Brain microvascular endothelial cell (primary cell): Measurements from ENCODE around the gene MAML3.
A peak's percentile ranks its signal among the peaks of the same experiment; 100 is the strongest.

Experiments used
- DNase-seq: peaks from one replicate; pipeline ENCODE4 v3.0.0-alpha.2; 2020
- H3K27ac ChIP-seq: fragments of 250-450 bp; sonication (Bioruptor Pico); 2 replicates; pipeline ENCODE4 v1.5.1; 2020; ENCODE audit warnings: mild to moderate bottlenecking, moderate library complexity
- H3K27me3 ChIP-seq: fragments of 250-450 bp; sonication (Bioruptor Pico); replicated peaks from 2 replicates; pipeline ENCODE4 v1.5.1; 2020; ENCODE audit warnings: mild to moderate bottlenecking
- H3K36me3 ChIP-seq: fragments of 250-450 bp; sonication (Bioruptor Pico); replicated peaks from 2 replicates; pipeline ENCODE4 v1.5.1; 2020; ENCODE audit warnings: mild to moderate bottlenecking
- H3K4me3 ChIP-seq: 2 replicates; pipeline ENCODE4 v1.5.1; 2011; ENCODE audit warnings: low read depth, mild to moderate bottlenecking, control low read depth, low read length, moderate library complexity
- CTCF ChIP-seq: IDR thresholded peaks from 2 replicates; pipeline ENCODE4 v1.5.1; 2011; ENCODE audit warnings: low read depth, mild to moderate bottlenecking, moderate library complexity, low read length, control low read depth, inconsistent platforms; ENCODE audit errors: missing control alignments
- in situ Hi-C: cut with HindIII; loops from 2 replicates; pipeline ENCODE4 v1.10.0; 2017; ENCODE audit warnings: low sequenced_read_pairs, low pct_ligation_motif_present

The MAML3 gene

GRCh38 chr4:140103676-140104075 lies 50.3 kb downstream of the MAML3 start:
- in situ Hi-C loops: no loop called here
- DNase-seq: peak; percentile 60
- no peak for TF ChIP-seq CTCF
- Histone ChIP-seq H3K36me3 (no peaks in the 10 kb centered on the region), H3K4me3 (no peak overlapping the region), H3K27ac (peak overlapping the region; percentile 64), H3K27me3 (no peaks in the 10 kb centered on the region)

GRCh38 chr4:140102421-140102820 lies 51.6 kb downstream of the MAML3 start:
- no peak for TF ChIP-seq CTCF
- in situ Hi-C loops: no loop called here
- Histone ChIP-seq H3K36me3 (no peaks in the 10 kb centered on the region), H3K4me3 (no peak overlapping the region), H3K27ac (no peak overlapping the region), H3K27me3 (no peaks in the 10 kb centered on the region)
- no peak for DNase-seq

- no peaks in the 10 kb centered on the region for H3K27me3 ChIP-seq
- no peak for DNase-seq
- no peaks in the 10 kb centered on the region for H3K36me3 ChIP-seq
- H3K27ac ChIP-seq: no peak overlapping the region
- TF ChIP-seq CTCF: no peak
- H3K4me3 ChIP-seq: no peak overlapping the region
- in situ Hi-C loops: no loop called here
These were observed 53.2 kb downstream of the MAML3 start for GRCh38 chr4:140100771-140101170.

- no peak for TF ChIP-seq CTCF
- DNase-seq: no peak
- peak overlapping the region; percentile 82 for H3K27ac ChIP-seq
- H3K36me3 ChIP-seq: no peaks in the 10 kb centered on the region
- H3K27me3 ChIP-seq: no peaks in the 10 kb centered on the region
- no peak overlapping the region for H3K4me3 ChIP-seq
- in situ Hi-C loops: no loop called here
These were observed 54.0 kb downstream of the MAML3 start for GRCh38 chr4:140099983-140100382.

GRCh38 chr4:140098455-140099160 lies 55.4 kb downstream of the MAML3 start:
- TF ChIP-seq CTCF: no peak
- no peak for DNase-seq
- H3K27ac ChIP-seq: peak overlapping the region; percentile 82

GRCh38 chr4:140097572-140097971 lies 56.4 kb downstream of the MAML3 start:
- H3K27ac ChIP-seq: peak overlapping the region; percentile 82
- in situ Hi-C loops: no loop called here
- no peaks in the 10 kb centered on the region for H3K27me3 ChIP-seq
- H3K36me3 ChIP-seq: no peaks in the 10 kb centered on the region
- no peak for TF ChIP-seq CTCF
- H3K4me3 ChIP-seq: no peak overlapping the region
- no peak for DNase-seq

More at GRCh38 chr4:140098455-140099160, 55.4 kb downstream of the MAML3 start:
- Histone ChIP-seq H3K4me3 (no peak overlapping the region), H3K27me3 (no peaks in the 10 kb centered on the region), H3K36me3 (no peaks in the 10 kb centered on the region)
- in situ Hi-C loops: no loop called here
